GM12878 (cell line): ENCODE results near the gene PAPPA. TPM values are rescaled to one million over a fixed set of nuclear protein-coding genes. Genes with fewer than 3 reads are reported as not detected.

Source experiments
- ATAC-seq: fragments of 200-7000 bp; cut with Tn5 transposase; 3 replicates; pipeline ENCODE4 v1.9.1; 2020; ENCODE audit warnings: mild to moderate bottlenecking, moderate library complexity
- BruUV-seq: library from RNA; stranded (reverse); fragments of 400-500 nt; replicated peaks from 2 replicates; lab custom pipeline; 2021; lab: Mats Ljungman, UMichigan
- CTCF ChIA-PET: fragments of 300-600 bp; sonication (Branson Sonifier 250); formaldehyde crosslinking; extraction: SDS; loops from one replicate; lab custom pipeline; 2021; ENCODE audit warnings: inconsistent platforms; lab: Yijun Ruan, JAX
- POLR2A ChIA-PET: fragments of 350-600 bp; formaldehyde crosslinking; extraction: SDS; loops from one replicate; lab custom pipeline; 2021; ENCODE audit warnings: inconsistent platforms; lab: Charles Lee
- RAD21 ChIA-PET: fragments of 300-600 bp; sonication (Branson Sonifier 250); formaldehyde crosslinking; loops from one replicate; lab custom pipeline; 2023; ENCODE audit warnings: antibody characterized with exemption; ENCODE audit not compliant: unreplicated experiment; lab: Charles Lee
- SMC1A ChIA-PET: fragments of 300-600 bp; sonication (Branson Sonifier 250); formaldehyde crosslinking; loops from one replicate; lab custom pipeline; 2023; ENCODE audit not compliant: unreplicated experiment, uncharacterized antibody; lab: Charles Lee
- DNase-seq: peaks from one replicate; pipeline ENCODE4 v3.0.0-alpha.2; 2011; ENCODE audit warnings: low read depth, low spot score
- FAIRE-seq: peaks from 3 replicates; lab custom pipeline; 2011; peaks lifted over from hg19 to GRCh38; lab: Jason Lieb, UNC
- H2AFZ ChIP-seq: 2 replicates; pipeline ENCODE4 v1.6.0; 2011; ENCODE audit warnings: low read depth, low read length, control low read depth; ENCODE audit not compliant: control insufficient read depth
- H3K27ac ChIP-seq: 2 replicates; pipeline ENCODE4 v1.5.1; 2011; ENCODE audit warnings: control low read depth; ENCODE audit not compliant: control insufficient read depth, insufficient read depth
- H3K27me3 ChIP-seq, 2 experiments: replicated peaks in 1 of 2; 2 replicates each; pipeline versions ENCODE4 v1.6.0 to v1.6.1; 2011; ENCODE audit warnings: low read length in 1 of 2; ENCODE audit not compliant: control insufficient read depth in 2 of 2, insufficient read depth in 2 of 2
- H3K36me3 ChIP-seq, 2 experiments: 2 replicates each; pipeline ENCODE4 v1.5.1; 2011; ENCODE audit warnings: low read length in 1 of 2; ENCODE audit not compliant: control insufficient read depth in 2 of 2, insufficient read depth in 2 of 2
- H3K4me1 ChIP-seq: 2 replicates; pipeline ENCODE4 v1.6.1; 2011; ENCODE audit warnings: mild to moderate bottlenecking, low read length, moderate library complexity, mixed read lengths; ENCODE audit not compliant: control insufficient read depth, insufficient read depth
- H3K4me2 ChIP-seq: 2 replicates; pipeline ENCODE4 v1.6.0; 2011; ENCODE audit warnings: control low read depth; ENCODE audit not compliant: control insufficient read depth, insufficient read depth
- H3K4me3 ChIP-seq: fragments of 200-600 bp; sonication (generic); 2 replicates; pipeline ENCODE4 v1.5.1; 2016
- H3K79me2 ChIP-seq: 2 replicates; pipeline ENCODE4 v1.6.0; 2011; ENCODE audit warnings: low read length; ENCODE audit not compliant: control insufficient read depth, insufficient read depth
- H3K9ac ChIP-seq: 2 replicates; pipeline ENCODE4 v1.8.0; 2011; ENCODE audit warnings: low read length, control low read depth, mixed read lengths; ENCODE audit not compliant: control insufficient read depth, insufficient read depth
- H3K9me3 ChIP-seq: replicated peaks from 3 replicates; pipeline ENCODE4 v1.5.1; 2011; ENCODE audit warnings: mild to moderate bottlenecking, low read length; ENCODE audit not compliant: control insufficient read depth, insufficient read depth
- H4K20me1 ChIP-seq: 2 replicates; pipeline ENCODE4 v1.6.0; 2011; ENCODE audit not compliant: control insufficient read depth, insufficient read depth
- CBFB ChIP-seq: IDR thresholded peaks from 2 replicates; pipeline ENCODE4 v1.6.1; 2016; ENCODE audit warnings: antibody characterized with exemption, low read depth
- CTCF ChIP-seq, 3 experiments: IDR thresholded peaks in 2 of 3; conservative IDR thresholded peaks in 1 of 3; 2 replicates each; pipeline ENCODE4 v1.5.1; 2011; ENCODE audit warnings: low read depth in 3 of 3, low read length in 3 of 3, mild to moderate bottlenecking in 3 of 3, control low read depth in 2 of 3, moderate library complexity in 2 of 3, inconsistent platforms in 1 of 3, mixed read lengths in 1 of 3; ENCODE audit not compliant: control insufficient read depth in 2 of 3, insufficient read depth in 1 of 3; ENCODE audit errors: extremely low read depth in 1 of 3
- PML ChIP-seq: IDR thresholded peaks from 2 replicates; pipeline ENCODE4 v1.6.1; 2012; ENCODE audit warnings: low read length, inconsistent platforms
- RCOR1 ChIP-seq: conservative IDR thresholded peaks from 2 replicates; pipeline ENCODE4 v1.6.1; 2012; ENCODE audit warnings: low read depth, low read length, improper control_type of control experiment
- SIX5 ChIP-seq: IDR thresholded peaks from 2 replicates; pipeline ENCODE4 v1.6.1; 2011; ENCODE audit warnings: mild to moderate bottlenecking, low read depth, low read length, moderate library complexity; ENCODE audit not compliant: severe bottlenecking
- SKIL ChIP-seq: fragments of 450-650 bp; IDR thresholded peaks from 2 replicates; pipeline ENCODE4 v1.6.1; 2017; ENCODE audit warnings: mild to moderate bottlenecking, low read depth, inconsistent platforms; ENCODE audit not compliant: poor library complexity, severe bottlenecking
- SREBF1 ChIP-seq: IDR thresholded peaks from 2 replicates; pipeline ENCODE4 v1.6.1; 2012; ENCODE audit warnings: mild to moderate bottlenecking, low read length
- STAT1 ChIP-seq: fragments of 450-650 bp; conservative IDR thresholded peaks from 2 replicates; pipeline ENCODE4 v1.6.1; 2014; ENCODE audit warnings: antibody characterized with exemption, mild to moderate bottlenecking
- TBL1XR1 ChIP-seq: IDR thresholded peaks from 2 replicates; pipeline ENCODE4 v1.6.1; 2012; ENCODE audit warnings: low read depth, low read length, improper control_type of control experiment
- TCF12 ChIP-seq: IDR thresholded peaks from 2 replicates; pipeline ENCODE4 v1.6.1; 2011; ENCODE audit warnings: low read depth, mild to moderate bottlenecking, low read length
- WGBS: methylation state at CpG from one replicate; pipeline ENCODE4 v1.1.6; 2016; ENCODE audit warnings: low lambda C conversion rate; ENCODE audit not compliant: insufficient replicate concordance, insufficient coverage; ENCODE audit errors: missing lambda C conversion rate; 5-methylcytosine and 5-hydroxymethylcytosine counted together
- in situ Hi-C: fragments of 300-500 bp; cut with MboI; formaldehyde crosslinking; loops from 9 replicates; pipeline ENCODE4 v1.14.3; 2018; ENCODE audit warnings: mixed read lengths
- intact Hi-C: fragments of 100-400 bp; cut with micrococcal nuclease; formaldehyde crosslinking; loops from one replicate; pipeline ENCODE4 v1.14.2; 2022; ENCODE audit not compliant: unreplicated experiment
- polyA plus RNA-seq, 11 experiments: library from polyadenylated mRNA; depleted of rRNA in 4 of 11; unstranded in 6 of 11; stranded (reverse) in 5 of 11; fragments of >200 nt; fragmentation: Nextera tagmentation in 4 of 11; fragmentation: Illumina TruSeq in 1 of 11; extraction: Ambion mirVana in 4 of 11; extraction: Trizol in 1 of 11; gene quantifications; 1 replicate in 1 of 11; 2 replicates in 10 of 11; pipeline versions ENCODE4 v1.2.1 to v1.2.3, GENCODE V29; 2011 to 2016; ENCODE audit warnings: inconsistent platforms in 2 of 11, missing spikeins in 2 of 11, low read depth in 1 of 11
- total RNA-seq, 4 experiments: library from RNA; depleted of rRNA in 3 of 4; stranded (reverse); fragments of >200 nt in 3 of 4; fragmentation: Illumina TruSeq in 1 of 4; extraction: Trizol in 1 of 4; gene quantifications; 2 replicates each; pipeline versions ENCODE4 v1.2.1 to v1.2.3, GENCODE V29; 2013 to 2021

The PAPPA gene
- total and polyA plus RNA-seq, 10 of the 15 experiments (the other 5 are each of a cell fraction or from before 2014, with no cell fraction given) = under 0.01 to 0.19 (median 0.02) TPM; not detected in 4

DNA sequence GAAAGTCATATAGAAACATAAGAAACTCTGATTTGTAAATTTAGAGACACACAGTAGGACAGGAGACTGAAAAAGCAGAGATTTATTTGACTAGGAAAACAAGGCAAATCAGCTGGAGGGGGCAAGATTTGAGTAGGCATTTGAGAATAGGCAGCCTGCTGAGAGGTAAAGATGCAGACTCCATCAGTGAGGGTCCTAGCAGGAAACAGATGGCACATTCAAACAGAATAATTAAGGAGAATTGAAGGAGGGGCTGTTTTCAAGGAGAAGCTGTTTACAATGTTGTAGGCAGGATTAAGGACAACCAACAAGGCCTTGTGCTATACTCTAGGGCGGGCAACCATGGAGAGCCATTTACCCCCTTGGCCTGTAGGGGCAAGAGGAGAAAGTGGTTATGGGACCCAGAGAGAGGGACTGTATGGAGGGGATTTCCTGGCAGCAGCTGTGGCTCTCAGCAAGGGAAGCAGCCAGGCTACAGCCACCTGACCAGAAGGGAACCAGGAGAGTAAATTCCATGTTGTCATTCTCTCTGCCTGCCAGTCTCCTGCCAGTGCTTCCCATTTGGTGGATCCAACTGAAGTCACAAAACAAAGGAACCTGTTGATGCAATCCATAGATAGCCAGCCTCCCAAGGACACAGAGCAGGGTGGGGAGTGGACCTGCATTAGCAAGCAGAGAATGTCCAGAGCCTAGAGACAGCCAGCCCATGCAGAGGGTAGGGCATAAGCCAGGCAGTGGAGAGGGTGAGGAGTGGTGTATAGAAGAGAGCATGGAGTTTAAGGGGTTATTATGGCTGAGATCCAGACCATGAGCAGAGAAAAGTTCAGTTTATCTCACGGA is 38.2 kb downstream of the PAPPA start:
- SMC1A ChIA-PET = no interaction called here
- no peak overlapping the region for H3K27ac ChIP-seq
- no peak overlapping the region for H2AFZ ChIP-seq
- H3K4me3 ChIP-seq = no peak overlapping the region
- RAD21 ChIA-PET = no interaction called here
- H4K20me1 ChIP-seq = no peaks in the 10 kb centered on the region
- H3K9ac ChIP-seq = no peak overlapping the region
- POLR2A ChIA-PET = interaction anchor here (0.6 kb wide), 1 partner anchor 279 kb away, joined by 4 read pairs; no protein-coding TSS in a partner anchor
- CTCF ChIA-PET = no interaction called here
- no peaks in the 10 kb centered on the region for H3K27me3 ChIP-seq
- DNase-seq (no peak), ATAC-seq (peak; percentile 55; the same call in 2 of the 3 replicates), FAIRE-seq (no peak)
- in situ Hi-C loops (no loop called here), intact Hi-C loops (no loop called here)
- no peaks in the 10 kb centered on the region for H3K79me2 ChIP-seq
- 3% methylated on average over 2 of the region's 2 CpGs for WGBS
- TF ChIP-seq PML = no peak
- no peak for TF ChIP-seq TBL1XR1
- TF ChIP-seq RCOR1 = no peak
- no peak for TF ChIP-seq STAT1
- TF ChIP-seq SKIL = no peak
- TF ChIP-seq CTCF (IDR thresholded peaks at IDR 0.05 in 2 of 3, conservative IDR thresholded peaks at IDR 0.05 in 1 of 3; ENCODE audit: control insufficient read depth in 2 of 3, extremely low read depth in 1 of 3, insufficient read depth in 1 of 3, low read depth in 3 of 3, low read length in 3 of 3) = no peak
- TF ChIP-seq CBFB = no peak
- TF ChIP-seq TCF12 = no peak
- no peak for TF ChIP-seq SREBF1
- TF ChIP-seq SIX5 = no peak
- no peaks in the 10 kb centered on the region for H3K36me3 ChIP-seq
- no TSS peak for BruUV-seq
- no peak overlapping the region for H3K4me2 ChIP-seq
- no peaks in the 10 kb centered on the region for H3K9me3 ChIP-seq
- no peaks in the 10 kb centered on the region for H3K4me1 ChIP-seq
